Activated naive CD4-positive, alpha-beta T cell (primary cell): ENCODE results near the gene AGXT2.
A peak's percentile ranks its signal among the peaks of the same experiment; 100 is the strongest.

Experiments used
- DNase-seq, 4 experiments: peaks; one replicate each; lab custom pipeline; 2025; lab: John Stamatoyannopoulos, UW

Gene AGXT2

GRCh38 chr5:35047785-35048404, at the start of gene AGXT2:
Gene AGXT2 (minus strand): TSS chr5:35047949. CDS start chr5:35047892, 57 bp downstream.
- DNase-seq: no peak

- no peak for DNase-seq
Measured at GRCh38 chr5:35096932-35097331, 49.2 kb upstream of the AGXT2 start.

- no peak for DNase-seq
Measured at GRCh38 chr5:35096216-35096615, 48.5 kb upstream of the AGXT2 start.

GRCh38 chr5:35095366-35095765, 47.6 kb upstream of the AGXT2 start:
- no peak for DNase-seq

- DNase-seq: no peak
Measured at GRCh38 chr5:35094948-35095347, 47.2 kb upstream of the AGXT2 start.

GRCh38 chr5:35092703-35093102, 45.0 kb upstream of the AGXT2 start:
- DNase-seq: no peak

GRCh38 chr5:35091704-35092103, 44.0 kb upstream of the AGXT2 start:
- DNase-seq: no peak

- DNase-seq: peak in 2 of 4 experiments; percentile 3 to 18
Measured at GRCh38 chr5:35089334-35090314, 41.9 kb upstream of the AGXT2 start.

GRCh38 chr5:35087991-35088390, 40.2 kb upstream of the AGXT2 start:
- no peak for DNase-seq

- DNase-seq: no peak
Measured at GRCh38 chr5:35083150-35083549, 35.4 kb upstream of the AGXT2 start.

- no peak for DNase-seq
Measured at GRCh38 chr5:35082530-35082929, 34.8 kb upstream of the AGXT2 start.

- DNase-seq: no peak
Measured at GRCh38 chr5:35081134-35081533, 33.4 kb upstream of the AGXT2 start.

- DNase-seq: no peak
Measured at GRCh38 chr5:35073160-35073559, 25.4 kb upstream of the AGXT2 start.

- no peak for DNase-seq
Measured at GRCh38 chr5:35069188-35069587, 21.4 kb upstream of the AGXT2 start.

GRCh38 chr5:35067985-35068384, 20.2 kb upstream of the AGXT2 start:
- DNase-seq: no peak

GRCh38 chr5:35066260-35066795, 18.6 kb upstream of the AGXT2 start:
- no peak for DNase-seq

- no peak for DNase-seq
Measured at GRCh38 chr5:35063414-35063813, 15.7 kb upstream of the AGXT2 start.

GRCh38 chr5:35061211-35061770, 13.5 kb upstream of the AGXT2 start:
- no peak for DNase-seq

- DNase-seq: no peak
Measured at GRCh38 chr5:35060236-35060635, 12.5 kb upstream of the AGXT2 start.

GRCh38 chr5:35059251-35059650, 11.5 kb upstream of the AGXT2 start:
- DNase-seq: no peak

GRCh38 chr5:35058374-35058788, 10.6 kb upstream of the AGXT2 start:
- no peak for DNase-seq

- no peak for DNase-seq
Measured at GRCh38 chr5:35056686-35057085, 8.9 kb upstream of the AGXT2 start.

- DNase-seq: no peak
Measured at GRCh38 chr5:35052838-35053237, 5.1 kb upstream of the AGXT2 start.
